Stimulated activated CD8-positive, alpha-beta memory T cell treated with anti-CD3 and anti-CD28 coated beads, Interleukin-4, amount 100 ng/mL, for 24 hours (primary cell): ENCODE results near the gene NHSL2.

Experiments used
- DNase-seq: peaks from one replicate; pipeline ENCODE4 v3.0.0-alpha.2; 2020; ENCODE audit warnings: low read depth

Gene NHSL2

DNA sequence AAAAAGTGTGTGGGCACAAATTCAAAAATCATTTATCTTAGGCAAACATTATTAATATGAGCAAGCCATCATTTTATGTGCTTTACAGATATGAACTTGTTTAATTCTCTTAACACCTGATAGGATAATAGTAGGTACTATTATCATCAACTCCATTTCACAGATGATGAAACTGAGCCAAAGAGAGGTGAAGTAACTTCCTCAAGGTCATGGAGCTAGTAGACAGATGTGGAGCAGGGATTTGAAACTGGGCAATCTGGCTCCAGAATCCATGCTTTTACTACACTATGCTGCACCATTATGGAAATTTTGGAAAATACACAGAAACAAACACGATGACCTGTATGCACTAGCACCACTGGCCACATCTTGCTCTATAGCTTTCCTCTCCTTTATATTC lies 269.9 kb downstream of the NHSL2 start:
- no peak for DNase-seq

DNA sequence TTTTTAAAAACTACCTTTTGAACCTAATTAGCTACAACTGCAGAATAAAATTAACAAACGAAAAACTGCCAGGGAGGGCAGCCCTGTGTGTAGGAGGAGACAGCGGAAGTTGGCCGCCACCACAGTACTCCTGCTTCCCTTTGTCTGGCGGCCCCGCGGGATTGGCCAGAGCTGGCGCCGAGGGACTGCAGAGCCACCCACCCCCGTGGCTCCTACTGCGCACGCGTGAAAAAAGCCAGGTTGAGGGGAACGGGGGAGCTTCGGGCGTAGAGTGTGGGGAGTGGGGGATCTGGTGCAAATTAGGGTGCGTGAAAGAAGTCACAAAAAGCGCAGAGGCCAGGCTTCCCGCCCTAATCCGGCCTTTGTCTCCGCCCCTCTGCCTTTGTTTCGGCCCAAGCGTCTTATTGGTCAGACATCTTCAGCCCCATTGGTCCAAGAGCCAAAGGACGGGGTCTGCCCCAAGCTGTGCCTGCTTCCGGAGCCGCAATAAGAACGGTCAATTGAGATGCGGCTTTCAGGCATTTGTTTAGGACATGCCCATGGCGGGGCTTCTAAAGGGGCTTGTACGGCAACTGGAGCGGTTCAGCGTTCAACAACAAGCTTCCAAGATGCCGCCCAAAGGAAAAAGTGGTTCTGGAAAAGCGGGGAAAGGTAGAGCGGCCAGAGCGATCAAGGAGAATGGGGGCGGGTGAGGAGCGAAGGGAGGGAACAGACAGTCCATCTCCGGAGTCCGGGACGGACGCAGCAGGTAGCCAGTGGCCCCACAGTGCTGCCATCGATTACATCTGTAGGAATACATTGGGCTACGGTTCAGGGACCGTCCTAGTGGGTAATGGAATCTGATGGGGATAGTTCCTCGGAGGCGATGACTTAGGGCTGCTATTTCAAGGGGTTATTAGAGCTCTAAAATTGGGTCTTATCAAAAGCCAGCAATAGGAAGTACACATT lies 270.8 kb downstream of the NHSL2 start, which contains the start of gene PIN4:
Gene PIN4, plus strand, starts transcription at position 580 of the 948 bp plus-strand sequence. Its CDS starts 29 bp downstream, at position 609.
- peak; percentile 70 for DNase-seq

DNA sequence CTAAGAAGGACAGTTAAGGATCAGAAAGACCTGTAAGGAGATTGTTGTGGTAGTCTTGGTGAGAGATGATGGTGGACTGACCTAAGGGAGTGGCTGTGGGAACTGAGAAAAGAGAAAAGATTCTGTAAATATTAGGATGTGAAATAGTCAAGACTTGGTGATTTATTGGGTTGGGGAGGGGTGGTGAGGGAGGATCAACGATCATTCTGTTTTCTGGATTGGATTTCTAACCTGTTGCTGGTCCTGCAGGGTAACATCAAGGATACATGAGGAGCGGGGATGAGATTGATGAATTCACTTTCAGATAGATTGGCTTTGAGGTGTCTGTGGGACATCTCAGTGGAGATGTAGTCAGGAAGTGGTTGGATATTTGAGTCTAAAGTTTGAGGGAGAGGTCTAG lies 272.3 kb downstream of the NHSL2 start:
- DNase-seq, result no peak

DNA sequence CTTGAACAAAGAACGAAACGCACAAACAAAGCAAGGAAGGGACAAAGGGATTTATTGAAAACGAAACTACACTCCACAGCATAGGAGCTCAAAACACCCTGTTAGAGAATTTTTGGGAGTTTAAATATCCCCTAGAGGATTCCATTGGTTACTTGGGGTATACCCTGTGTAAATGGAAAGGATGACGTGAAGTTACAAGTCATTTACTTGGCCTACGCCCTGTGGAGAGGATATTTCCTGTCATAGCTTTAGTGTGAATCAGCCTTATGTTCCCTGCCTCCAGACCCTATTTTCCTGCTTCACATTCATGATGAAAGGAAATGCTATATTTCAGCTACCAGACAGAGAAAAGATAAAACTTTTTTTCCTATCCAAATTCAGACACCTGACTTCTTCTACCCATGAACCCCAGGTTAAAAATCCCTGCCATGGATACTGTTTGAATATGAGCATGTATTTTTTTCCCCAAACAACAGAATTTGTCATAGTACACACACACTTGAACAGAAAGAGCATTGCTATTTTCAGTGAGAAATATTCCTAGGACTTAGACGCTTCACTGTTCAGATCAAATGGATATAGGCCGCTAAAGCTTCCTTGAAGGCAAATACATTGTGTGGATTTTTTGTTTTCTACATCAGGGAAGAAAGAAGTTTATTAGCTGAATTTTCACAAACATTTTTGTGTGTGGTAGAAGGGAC lies 291.3 kb downstream of the NHSL2 start:
- no peak for DNase-seq
